Breast epithelium (tissue), 3 donors: ENCODE results near the gene TRMU.

Experiments used
- CTCF ChIP-seq, 3 donors: fragments of 450-650 bp; IDR thresholded peaks; one replicate each; pipeline ENCODE4 v1.5.1; 2016 to 2017; ENCODE audit warnings: antibody characterized with exemption in 3 of 3, mild to moderate bottlenecking in 3 of 3, moderate library complexity in 3 of 3
- POLR2A ChIP-seq: fragments of 450-650 bp; IDR thresholded peaks from one replicate; pipeline ENCODE4 v1.6.1; 2016; ENCODE audit warnings: antibody characterized with exemption, mild to moderate bottlenecking, moderate library complexity
- POLR2AphosphoS5 ChIP-seq, 3 donors: sonication (generic); formaldehyde crosslinking; IDR thresholded peaks; one replicate each; pipeline ENCODE4 v1.6.1; 2017; ENCODE audit warnings: antibody characterized with exemption in 3 of 3

GRCh38 chr22:46286941-46287872 lies 48.3 kb upstream of the TRMU start:
- TF ChIP-seq POLR2AphosphoS5 (IDR thresholded peaks at IDR 0.05) (no peak), CTCF (IDR thresholded peaks at IDR 0.05) (no peak), POLR2A (no peak)
